B cell (primary cell): Measurements from ENCODE around the gene TTYH1.

ENCODE experiments used
- EZH2 ChIP-seq: IDR thresholded peaks from 2 replicates; pipeline ENCODE4 v1.6.1; 2012; ENCODE audit warnings: borderline replicate concordance, low read depth, mild to moderate bottlenecking, moderate library complexity, low read length; ENCODE audit not compliant: insufficient read depth, poor library complexity, severe bottlenecking
- TF ChIP-seq, protein P1 (sequence below): fragments of 200-600 bp; IDR thresholded peaks from one replicate; pipeline ENCODE4 v1.8.0; 2022; ENCODE audit warnings: antibody characterized with exemption, mild to moderate bottlenecking

DNA sequence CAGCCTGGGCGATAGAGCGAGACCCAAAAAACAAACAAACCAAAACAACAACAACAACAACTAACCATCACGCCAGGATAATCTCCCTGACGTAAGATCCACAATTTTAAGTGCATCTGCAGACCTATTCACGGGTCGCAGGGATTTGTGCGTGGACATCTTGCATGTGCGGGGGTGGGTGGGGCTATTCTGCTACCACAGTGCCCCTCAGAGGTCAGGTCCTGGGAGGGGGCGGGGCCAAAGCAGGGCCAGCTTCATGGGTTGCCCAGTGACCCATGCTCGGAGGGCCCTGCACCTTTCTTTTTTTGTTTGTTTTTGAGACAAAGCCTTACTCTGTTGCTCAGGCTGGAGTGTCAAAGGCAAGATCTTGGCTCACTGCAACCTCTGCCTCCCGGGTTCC, 60.4 kb downstream of the TTYH1 start:
- TF ChIP-seq, protein P1, sequence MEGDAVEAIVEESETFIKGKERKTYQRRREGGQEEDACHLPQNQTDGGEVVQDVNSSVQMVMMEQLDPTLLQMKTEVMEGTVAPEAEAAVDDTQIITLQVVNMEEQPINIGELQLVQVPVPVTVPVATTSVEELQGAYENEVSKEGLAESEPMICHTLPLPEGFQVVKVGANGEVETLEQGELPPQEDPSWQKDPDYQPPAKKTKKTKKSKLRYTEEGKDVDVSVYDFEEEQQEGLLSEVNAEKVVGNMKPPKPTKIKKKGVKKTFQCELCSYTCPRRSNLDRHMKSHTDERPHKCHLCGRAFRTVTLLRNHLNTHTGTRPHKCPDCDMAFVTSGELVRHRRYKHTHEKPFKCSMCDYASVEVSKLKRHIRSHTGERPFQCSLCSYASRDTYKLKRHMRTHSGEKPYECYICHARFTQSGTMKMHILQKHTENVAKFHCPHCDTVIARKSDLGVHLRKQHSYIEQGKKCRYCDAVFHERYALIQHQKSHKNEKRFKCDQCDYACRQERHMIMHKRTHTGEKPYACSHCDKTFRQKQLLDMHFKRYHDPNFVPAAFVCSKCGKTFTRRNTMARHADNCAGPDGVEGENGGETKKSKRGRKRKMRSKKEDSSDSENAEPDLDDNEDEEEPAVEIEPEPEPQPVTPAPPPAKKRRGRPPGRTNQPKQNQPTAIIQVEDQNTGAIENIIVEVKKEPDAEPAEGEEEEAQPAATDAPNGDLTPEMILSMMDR = no peak
- TF ChIP-seq EZH2 = no peak
